Right lobe of liver (tissue), 4 donors: ENCODE data around the gene RPP38.

Experiments used
- CTCF ChIP-seq, 4 donors: fragments of 200-600 bp in 3 of 4; fragments of 450-650 bp in 1 of 4; IDR thresholded peaks; one replicate each; pipeline versions ENCODE4 v1.5.1 to v1.8.0; 2016 to 2022; ENCODE audit warnings: antibody characterized with exemption in 4 of 4, mild to moderate bottlenecking in 2 of 4
- POLR2A ChIP-seq: fragments of 450-650 bp; IDR thresholded peaks from one replicate; pipeline ENCODE4 v1.6.1; 2017; ENCODE audit warnings: antibody characterized with exemption, mild to moderate bottlenecking
- donor health status: DM: no; HTN: no; CAD: no.
- donor health status: DM: no; HTN: no; CAD: no.
- donor health status: DM: no; HTN: yes; CAD: no.

- no peak for TF ChIP-seq CTCF (IDR thresholded peaks at IDR 0.05)
- no peak for TF ChIP-seq POLR2A
Measured at GRCh38 chr10:15052121-15052520, 45.0 kb upstream of the RPP38 start.
